Kidney (tissue), 14 donors: ENCODE results near the gene TEAD1. TPM values are rescaled to one million over a fixed set of nuclear protein-coding genes. Genes with fewer than 3 reads are reported as not detected.

Experiments
- DNase-seq, 5 donors: peaks; one replicate each; pipeline ENCODE4 v3.0.0-alpha.2; 2013 to 2020
- FAIRE-seq: peaks from 2 replicates; lab custom pipeline; 2012; peaks lifted over from hg19 to GRCh38; lab: Jason Lieb, UNC
- H3K27ac ChIP-seq, 2 donors: one replicate each; pipeline ENCODE4 v1.7.0; 2013; ENCODE audit warnings: low read depth in 2 of 2, low read length in 2 of 2, inconsistent platforms in 1 of 2
- H3K27me3 ChIP-seq: one replicate; pipeline ENCODE4 v1.7.1; 2013; ENCODE audit warnings: low read length, inconsistent platforms; ENCODE audit not compliant: control insufficient read depth, insufficient read depth
- H3K36me3 ChIP-seq, 3 donors: one replicate each; pipeline versions ENCODE4 v1.7.0 to v1.7.1; 2013; ENCODE audit warnings: low read length in 3 of 3, control low read depth in 1 of 3, inconsistent platforms in 1 of 3; ENCODE audit not compliant: insufficient read depth in 3 of 3, control insufficient read depth in 2 of 3
- H3K4me1 ChIP-seq, 3 donors: one replicate each; pipeline versions ENCODE4 v1.7.0 to v1.7.1; 2013; ENCODE audit warnings: low read length in 3 of 3, inconsistent platforms in 1 of 3, low read depth in 1 of 3; ENCODE audit not compliant: control insufficient read depth in 2 of 3, insufficient read depth in 2 of 3
- H3K4me3 ChIP-seq, 3 donors: one replicate each; pipeline versions ENCODE4 v1.7.0 to v1.8.1; 2013; ENCODE audit warnings: low read length in 3 of 3, control low read depth in 1 of 3, inconsistent platforms in 1 of 3
- H3K9ac ChIP-seq, 3 donors: one replicate each; pipeline versions ENCODE4 v1.7.0 to v1.7.1; 2013; ENCODE audit warnings: low read length in 3 of 3, control low read depth in 1 of 3, inconsistent platforms in 1 of 3
- H3K9me3 ChIP-seq, 3 donors: one replicate each; pipeline versions ENCODE4 v1.7.0 to v1.7.1; 2013; ENCODE audit warnings: low read length in 3 of 3, control low read depth in 1 of 3, inconsistent platforms in 1 of 3; ENCODE audit not compliant: control insufficient read depth in 2 of 3, insufficient read depth in 1 of 3
- intact Hi-C: fragments of 100-400 bp; cut with DNase I; formaldehyde crosslinking; loops from one replicate; pipeline ENCODE4 v1.11.1; 2022
- polyA plus RNA-seq: library from polyadenylated mRNA; stranded (reverse); fragments of 350-450 nt; fragmentation: Illumina TruSeq; extraction: RNeasy Lipid Tissue Mini Kit (QIAGEN cat#74804); gene quantifications from one replicate; pipeline ENCODE4 v1.2.3, GENCODE V29; 2014; ENCODE audit warnings: low read depth, low replicate concordance; ENCODE audit not compliant: insufficient read depth
- total RNA-seq: library from RNA; stranded (reverse); fragmentation: NEBNext Ultra II Directional; extraction: Animal tissue kit (Norgen Biotek cat#: 25700); gene quantifications from one replicate; pipeline ENCODE4 v1.2.1, GENCODE V29; 2021
- TF ChIP-seq, protein P1 (sequence below): IDR thresholded peaks from 3 replicates; pipeline ENCODE4 v1.5.1; 2012; ENCODE audit warnings: mild to moderate bottlenecking, moderate library complexity, borderline replicate concordance; ENCODE audit not compliant: insufficient read depth; ENCODE audit errors: extremely low read depth
- donor health status: control.
- donor health status: control.
- donor health status: control.
- donor health status: control.
- donor health status: control.
- donor health status: DM: yes; HTN: yes; CAD: no.
- donor health status: Normal renal cell carcinoma (clear cell type).

The TEAD1 gene
- total and polyA plus RNA-seq, 2 donors from 2014 or later, result 7.6 to 77.2 TPM

DNA sequence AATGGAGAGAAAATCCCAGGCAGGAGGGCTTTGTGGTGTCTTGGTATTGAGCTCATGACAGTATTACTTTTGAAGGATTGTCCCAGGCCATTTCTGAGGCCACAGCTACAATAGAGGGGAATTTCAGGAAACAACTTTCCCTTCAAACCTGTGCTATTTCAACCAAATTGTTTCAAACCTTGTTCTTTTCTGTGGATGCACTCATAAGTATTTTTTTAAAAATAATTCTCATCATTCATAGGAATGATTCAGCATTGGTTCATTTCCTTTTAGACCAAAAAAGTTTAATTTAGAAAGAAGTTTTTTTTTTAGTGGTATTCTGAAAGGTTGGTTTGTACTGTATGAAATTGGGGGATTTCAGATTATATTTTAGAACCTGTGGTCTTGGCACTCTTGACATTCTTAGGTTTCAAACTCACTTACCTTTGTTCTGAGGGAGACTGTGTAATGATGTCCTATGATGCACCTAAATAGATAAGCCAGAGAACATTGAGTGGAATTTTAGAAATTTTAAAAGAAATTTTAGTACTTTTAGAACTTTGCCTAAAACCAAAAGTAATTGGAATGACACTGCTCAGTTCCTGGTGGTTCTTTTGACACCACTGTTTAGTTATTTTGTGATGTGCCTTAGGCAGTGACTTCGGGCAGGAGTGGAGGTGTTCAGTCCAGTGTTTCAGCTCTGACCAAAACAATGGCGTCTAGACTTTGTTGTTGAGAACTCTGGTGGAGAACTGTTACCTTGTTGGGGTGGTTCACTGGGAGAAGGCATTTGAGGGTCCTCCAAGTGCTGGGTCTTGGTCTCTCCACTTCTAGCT, 12.2 kb downstream of the TEAD1 start:
- Histone ChIP-seq H3K27me3 (no peaks in the 10 kb centered on the region), H3K27ac (peak overlapping the region; percentile 49 to 68), H3K4me1 (peaks cover 6 to 84% (median 61%) of the 10 kb centered on the region in 3 donors), H3K9ac (no peak overlapping the region), H3K36me3 (no peaks in the 10 kb centered on the region), H3K4me3 (no peak overlapping the region), H3K9me3 (no peaks in the 10 kb centered on the region)
- TF ChIP-seq, protein P1, sequence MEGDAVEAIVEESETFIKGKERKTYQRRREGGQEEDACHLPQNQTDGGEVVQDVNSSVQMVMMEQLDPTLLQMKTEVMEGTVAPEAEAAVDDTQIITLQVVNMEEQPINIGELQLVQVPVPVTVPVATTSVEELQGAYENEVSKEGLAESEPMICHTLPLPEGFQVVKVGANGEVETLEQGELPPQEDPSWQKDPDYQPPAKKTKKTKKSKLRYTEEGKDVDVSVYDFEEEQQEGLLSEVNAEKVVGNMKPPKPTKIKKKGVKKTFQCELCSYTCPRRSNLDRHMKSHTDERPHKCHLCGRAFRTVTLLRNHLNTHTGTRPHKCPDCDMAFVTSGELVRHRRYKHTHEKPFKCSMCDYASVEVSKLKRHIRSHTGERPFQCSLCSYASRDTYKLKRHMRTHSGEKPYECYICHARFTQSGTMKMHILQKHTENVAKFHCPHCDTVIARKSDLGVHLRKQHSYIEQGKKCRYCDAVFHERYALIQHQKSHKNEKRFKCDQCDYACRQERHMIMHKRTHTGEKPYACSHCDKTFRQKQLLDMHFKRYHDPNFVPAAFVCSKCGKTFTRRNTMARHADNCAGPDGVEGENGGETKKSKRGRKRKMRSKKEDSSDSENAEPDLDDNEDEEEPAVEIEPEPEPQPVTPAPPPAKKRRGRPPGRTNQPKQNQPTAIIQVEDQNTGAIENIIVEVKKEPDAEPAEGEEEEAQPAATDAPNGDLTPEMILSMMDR, result no peak
- no peak for FAIRE-seq
- no peak for DNase-seq
- intact Hi-C loops, result no loop called here

GRCh38 chr11:12687216-12687623, 13.0 kb downstream of the TEAD1 start:
- peaks cover 14 to 86% (median 63%) of the 10 kb centered on the region in 3 donors for H3K4me1 ChIP-seq
- no peaks in the 10 kb centered on the region for H3K27me3 ChIP-seq
- no peaks in the 10 kb centered on the region for H3K9me3 ChIP-seq
- H3K9ac ChIP-seq, result no peak overlapping the region
- H3K27ac ChIP-seq, result peak overlapping the region; percentile 64 to 84
- intact Hi-C loops, result no loop called here
- TF ChIP-seq, protein P1, result no peak
- no peaks in the 10 kb centered on the region for H3K36me3 ChIP-seq
- H3K4me3 ChIP-seq, result no peak overlapping the region
- FAIRE-seq (no peak), DNase-seq (no peak)

DNA sequence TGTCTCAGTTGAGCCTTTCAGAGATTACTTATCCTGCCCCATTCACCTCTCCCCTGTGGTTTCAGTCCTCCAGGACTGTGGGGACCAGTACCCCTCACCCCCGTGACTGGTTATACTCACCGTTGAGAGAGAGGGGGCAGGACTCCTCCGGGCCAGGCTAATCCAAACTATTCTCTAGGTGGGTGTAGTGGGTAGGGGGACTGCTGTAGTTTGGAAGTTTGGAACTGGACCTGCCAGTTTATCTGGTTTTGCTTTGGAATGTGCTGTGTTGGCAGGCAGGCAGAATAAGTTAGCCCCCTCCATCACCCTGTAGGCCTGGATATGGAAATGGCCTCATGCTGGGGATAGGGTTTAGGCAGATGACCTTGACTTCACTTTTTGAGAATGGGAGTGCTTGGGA, 13.5 kb downstream of the TEAD1 start:
- H3K27me3 ChIP-seq, result no peaks in the 10 kb centered on the region
- no peak overlapping the region for H3K4me3 ChIP-seq
- intact Hi-C loops, result no loop called here
- H3K36me3 ChIP-seq, result no peaks in the 10 kb centered on the region
- peaks cover 13 to 83% (median 61%) of the 10 kb centered on the region in 3 donors for H3K4me1 ChIP-seq
- peak overlapping the region; percentile 64 to 84 for H3K27ac ChIP-seq
- DNase-seq (peak in 3 of 5 donors; percentile 81 to 91 (median 86)), FAIRE-seq (no peak)
- TF ChIP-seq, protein P1, result no peak
- H3K9me3 ChIP-seq, result no peaks in the 10 kb centered on the region
- no peak overlapping the region for H3K9ac ChIP-seq
